Neural progenitor cell (in vitro differentiated cells): Measurements from ENCODE around the gene EGLN1. TPM values are rescaled to one million over a fixed set of nuclear protein-coding genes. Genes with fewer than 3 reads are reported as not detected.

ENCODE experiments used
- DNase-seq: peaks from one replicate; pipeline ENCODE4 v3.0.0-alpha.2; 2016; ENCODE audit warnings: low spot score
- H2AFZ ChIP-seq: fragments of 200-600 bp; sonication (generic); replicated peaks from 2 replicates; pipeline ENCODE4 v1.6.1; 2016; ENCODE audit warnings: antibody characterized with exemption
- H3F3A ChIP-seq: fragments of 200-600 bp; sonication (generic); 2 replicates; pipeline ENCODE4 v1.6.1; 2016; ENCODE audit warnings: antibody characterized with exemption, low read depth
- H3K27ac ChIP-seq: fragments of 200-600 bp; sonication (generic); 2 replicates; pipeline ENCODE4 v1.5.1; 2016; ENCODE audit warnings: mild to moderate bottlenecking
- H3K27me3 ChIP-seq: fragments of 200-600 bp; sonication (generic); 2 replicates; pipeline ENCODE4 v1.6.1; 2016; ENCODE audit warnings: mild to moderate bottlenecking, moderate library complexity
- H3K36me3 ChIP-seq: fragments of 200-600 bp; sonication (generic); 2 replicates; pipeline ENCODE4 v1.5.1; 2016
- H3K4me1 ChIP-seq: fragments of 200-600 bp; sonication (generic); 2 replicates; pipeline ENCODE4 v1.6.1; 2016; ENCODE audit warnings: mixed run types
- H3K4me2 ChIP-seq: fragments of 200-600 bp; sonication (generic); 2 replicates; pipeline ENCODE4 v1.6.1; 2016
- H3K4me3 ChIP-seq: fragments of 200-600 bp; sonication (generic); 2 replicates; pipeline ENCODE4 v1.5.1; 2016
- H3K79me2 ChIP-seq: fragments of 200-600 bp; sonication (generic); 2 replicates; pipeline ENCODE4 v1.6.1; 2016; ENCODE audit warnings: low read depth
- H3K9ac ChIP-seq: fragments of 200-600 bp; sonication (generic); 2 replicates; pipeline ENCODE4 v1.6.1; 2016
- H3K9me3 ChIP-seq: fragments of 200-600 bp; sonication (generic); 2 replicates; pipeline ENCODE4 v1.5.1; 2016; ENCODE audit warnings: low read depth
- H4K20me1 ChIP-seq: fragments of 200-600 bp; sonication (generic); 2 replicates; pipeline ENCODE4 v1.6.1; 2016; ENCODE audit warnings: low read depth
- H3K27ac Mint-ChIP-seq: 3 replicates; pipeline ENCODE4 v1.8.0; 2021; ENCODE audit warnings: mixed read lengths
- H3K27me3 Mint-ChIP-seq: 2 replicates; pipeline ENCODE4 v1.8.0; 2022; ENCODE audit warnings: low read depth, mild to moderate bottlenecking, inconsistent platforms, moderate library complexity, mixed read lengths; ENCODE audit not compliant: insufficient read depth
- H3K36me3 Mint-ChIP-seq: 3 replicates; pipeline ENCODE4 v1.8.0; 2021; ENCODE audit warnings: mixed read lengths
- H3K4me1 Mint-ChIP-seq: 3 replicates; pipeline ENCODE4 v1.8.0; 2021; ENCODE audit warnings: mixed read lengths
- H3K4me3 Mint-ChIP-seq: 3 replicates; pipeline ENCODE4 v1.8.0; 2021; ENCODE audit warnings: mild to moderate bottlenecking, moderate library complexity, mixed read lengths
- H3K9me3 Mint-ChIP-seq: 3 replicates; pipeline ENCODE4 v1.8.0; 2020; ENCODE audit warnings: mixed read lengths
- EZH2 ChIP-seq: fragments of 200-600 bp; sonication (generic); IDR thresholded peaks from 2 replicates; pipeline ENCODE4 v1.6.1; 2017; ENCODE audit warnings: antibody characterized with exemption, mild to moderate bottlenecking, moderate library complexity
- EZH2phosphoT487 ChIP-seq: fragments of 200-600 bp; sonication (generic); IDR thresholded peaks from 2 replicates; pipeline ENCODE4 v1.6.1; 2017; ENCODE audit warnings: antibody characterized with exemption
- total RNA-seq: library from RNA; depleted of rRNA; stranded (reverse); fragments of >200 nt; gene quantifications from 2 replicates; pipeline ENCODE4 v1.2.3, GENCODE V29; 2015; ENCODE audit warnings: low replicate concordance
- TF ChIP-seq, protein P1 (sequence below): fragments of 200-600 bp; sonication (generic); IDR thresholded peaks from 2 replicates; pipeline ENCODE4 v1.5.1; 2017; ENCODE audit warnings: antibody characterized with exemption, mild to moderate bottlenecking

The EGLN1 gene
- total RNA-seq, 1 donor from 2014 or later: 30.3 TPM

- no peak overlapping the region for H3K4me3 ChIP-seq
- H3K4me3 Mint-ChIP-seq: no peak overlapping the region
- no peaks in the 10 kb centered on the region for H3K4me1 ChIP-seq
- DNase-seq: no peak
- no peak overlapping the region for H3K27ac ChIP-seq
- no peak overlapping the region for H3K27ac Mint-ChIP-seq
- no peaks in the 10 kb centered on the region for H3F3A ChIP-seq
- H3K4me1 Mint-ChIP-seq: no peaks in the 10 kb centered on the region
- H3K79me2 ChIP-seq: peaks cover 5% of the 10 kb centered on the region
- no peak overlapping the region for H2AFZ ChIP-seq
- no peak overlapping the region for H3K9ac ChIP-seq
- H3K4me2 ChIP-seq: no peak overlapping the region
- H3K36me3 Mint-ChIP-seq: peaks cover 9% of the 10 kb centered on the region
- no peaks in the 10 kb centered on the region for H3K27me3 ChIP-seq
- peaks cover 41% of the 10 kb centered on the region for H4K20me1 ChIP-seq
- H3K9me3 ChIP-seq: no peaks in the 10 kb centered on the region
- H3K36me3 ChIP-seq: no peaks in the 10 kb centered on the region
- TF ChIP-seq EZH2: no peak
- TF ChIP-seq EZH2phosphoT487: no peak
- no peaks in the 10 kb centered on the region for H3K9me3 Mint-ChIP-seq
- no peaks in the 10 kb centered on the region for H3K27me3 Mint-ChIP-seq
Measured at GRCh38 chr1:231386466-231386865, 35.6 kb downstream of the EGLN1 start.

- Mint-ChIP-seq H3K9me3 (no peaks in the 10 kb centered on the region), H3K4me3 (no peak overlapping the region), H3K4me1 (no peaks in the 10 kb centered on the region), H3K27me3 (no peaks in the 10 kb centered on the region), H3K27ac (no peak overlapping the region), H3K36me3 (peaks cover 9% of the 10 kb centered on the region)
- Histone ChIP-seq H4K20me1 (peaks cover 47% of the 10 kb centered on the region), H3K36me3 (no peaks in the 10 kb centered on the region), H3K27ac (no peak overlapping the region), H3K4me1 (no peaks in the 10 kb centered on the region), H2AFZ (no peak overlapping the region), H3K4me2 (no peak overlapping the region), H3K4me3 (no peak overlapping the region), H3K79me2 (peaks cover 5% of the 10 kb centered on the region), H3K9ac (no peak overlapping the region), H3K27me3 (no peaks in the 10 kb centered on the region), H3K9me3 (no peaks in the 10 kb centered on the region), H3F3A (no peaks in the 10 kb centered on the region)
- TF ChIP-seq, protein P1, sequence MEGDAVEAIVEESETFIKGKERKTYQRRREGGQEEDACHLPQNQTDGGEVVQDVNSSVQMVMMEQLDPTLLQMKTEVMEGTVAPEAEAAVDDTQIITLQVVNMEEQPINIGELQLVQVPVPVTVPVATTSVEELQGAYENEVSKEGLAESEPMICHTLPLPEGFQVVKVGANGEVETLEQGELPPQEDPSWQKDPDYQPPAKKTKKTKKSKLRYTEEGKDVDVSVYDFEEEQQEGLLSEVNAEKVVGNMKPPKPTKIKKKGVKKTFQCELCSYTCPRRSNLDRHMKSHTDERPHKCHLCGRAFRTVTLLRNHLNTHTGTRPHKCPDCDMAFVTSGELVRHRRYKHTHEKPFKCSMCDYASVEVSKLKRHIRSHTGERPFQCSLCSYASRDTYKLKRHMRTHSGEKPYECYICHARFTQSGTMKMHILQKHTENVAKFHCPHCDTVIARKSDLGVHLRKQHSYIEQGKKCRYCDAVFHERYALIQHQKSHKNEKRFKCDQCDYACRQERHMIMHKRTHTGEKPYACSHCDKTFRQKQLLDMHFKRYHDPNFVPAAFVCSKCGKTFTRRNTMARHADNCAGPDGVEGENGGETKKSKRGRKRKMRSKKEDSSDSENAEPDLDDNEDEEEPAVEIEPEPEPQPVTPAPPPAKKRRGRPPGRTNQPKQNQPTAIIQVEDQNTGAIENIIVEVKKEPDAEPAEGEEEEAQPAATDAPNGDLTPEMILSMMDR: no peak
- TF ChIP-seq EZH2phosphoT487: no peak
- no peak for TF ChIP-seq EZH2
- no peak for DNase-seq
Measured at GRCh38 chr1:231385416-231385748, 36.7 kb downstream of the EGLN1 start.

DNA sequence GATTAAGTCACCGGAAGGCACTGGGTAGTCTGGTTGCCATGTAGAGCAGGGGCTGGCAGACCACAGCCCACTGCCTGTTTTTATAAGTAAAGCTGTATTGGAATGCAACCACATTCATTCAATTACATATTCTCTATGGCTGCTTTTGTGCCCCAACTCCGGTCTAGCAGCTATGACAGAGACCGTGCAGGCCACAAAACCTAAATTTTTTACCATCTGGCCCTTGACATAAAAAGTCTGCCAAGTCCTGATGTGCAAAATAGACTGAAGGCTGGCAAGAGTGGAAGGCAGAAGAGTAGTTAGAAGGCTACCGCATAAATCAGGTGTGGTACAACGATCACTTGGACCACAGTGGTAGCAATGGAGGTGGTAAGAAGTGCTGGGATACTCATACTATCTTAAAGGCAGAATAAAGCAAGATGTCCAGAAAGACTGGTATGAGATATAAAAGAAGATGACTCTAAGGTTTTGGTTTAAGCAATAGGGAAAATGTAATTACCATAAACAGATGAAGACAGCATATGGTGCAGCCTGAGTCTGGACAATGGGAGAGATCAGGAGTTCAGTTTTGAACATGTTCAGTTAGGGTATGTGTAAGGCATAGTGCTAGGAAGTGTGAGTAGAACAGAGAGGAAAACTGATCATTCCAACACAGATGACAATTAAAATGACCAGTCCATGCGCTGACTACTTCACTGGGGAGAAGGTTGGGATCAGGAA is 37.2 kb downstream of the EGLN1 start:
- Histone ChIP-seq H3K79me2 (peaks cover 5% of the 10 kb centered on the region), H3K4me1 (no peaks in the 10 kb centered on the region), H3K4me2 (no peak overlapping the region), H3K9ac (no peak overlapping the region), H4K20me1 (peaks cover 48% of the 10 kb centered on the region), H3K27ac (no peak overlapping the region), H3K27me3 (no peaks in the 10 kb centered on the region), H3K4me3 (no peak overlapping the region), H2AFZ (no peak overlapping the region), H3F3A (no peaks in the 10 kb centered on the region), H3K36me3 (no peaks in the 10 kb centered on the region), H3K9me3 (no peaks in the 10 kb centered on the region)
- H3K36me3 Mint-ChIP-seq: peaks cover 5% of the 10 kb centered on the region
- H3K27me3 Mint-ChIP-seq: no peaks in the 10 kb centered on the region
- no peak for DNase-seq
- no peak overlapping the region for H3K27ac Mint-ChIP-seq
- no peak overlapping the region for H3K4me3 Mint-ChIP-seq
- TF ChIP-seq EZH2 (no peak), EZH2phosphoT487 (no peak)
- TF ChIP-seq, protein P1: no peak
- no peaks in the 10 kb centered on the region for H3K4me1 Mint-ChIP-seq
- no peaks in the 10 kb centered on the region for H3K9me3 Mint-ChIP-seq

GRCh38 chr1:231383159-231383860 is 38.8 kb downstream of the EGLN1 start:
- Mint-ChIP-seq H3K27me3 (no peaks in the 10 kb centered on the region), H3K4me1 (no peaks in the 10 kb centered on the region), H3K36me3 (peaks cover 5% of the 10 kb centered on the region), H3K4me3 (no peak overlapping the region), H3K9me3 (no peaks in the 10 kb centered on the region), H3K27ac (no peak overlapping the region)
- Histone ChIP-seq H3F3A (no peaks in the 10 kb centered on the region), H3K9ac (no peak overlapping the region), H3K4me2 (no peak overlapping the region), H3K9me3 (no peaks in the 10 kb centered on the region), H3K4me3 (no peak overlapping the region), H3K27me3 (no peaks in the 10 kb centered on the region), H2AFZ (no peak overlapping the region), H3K4me1 (no peaks in the 10 kb centered on the region), H3K36me3 (no peaks in the 10 kb centered on the region), H3K27ac (no peak overlapping the region), H4K20me1 (peaks cover 60% of the 10 kb centered on the region), H3K79me2 (no peaks in the 10 kb centered on the region)
- no peak for DNase-seq
- no peak for TF ChIP-seq EZH2phosphoT487
- TF ChIP-seq EZH2: no peak
- TF ChIP-seq, protein P1: no peak
